22Rv1 (cell line): Measurements from ENCODE around the gene CCDC17.

ENCODE experiments used
- ZFX ChIP-seq: fragments of 450-650 bp; IDR thresholded peaks from 2 replicates; pipeline ENCODE4 v1.6.1; 2017; ENCODE audit warnings: antibody characterized with exemption, borderline replicate concordance
- TF ChIP-seq, protein P1 (sequence below): fragments of 450-650 bp; IDR thresholded peaks from 2 replicates; pipeline ENCODE4 v1.5.1; 2017; ENCODE audit warnings: mild to moderate bottlenecking

DNA sequence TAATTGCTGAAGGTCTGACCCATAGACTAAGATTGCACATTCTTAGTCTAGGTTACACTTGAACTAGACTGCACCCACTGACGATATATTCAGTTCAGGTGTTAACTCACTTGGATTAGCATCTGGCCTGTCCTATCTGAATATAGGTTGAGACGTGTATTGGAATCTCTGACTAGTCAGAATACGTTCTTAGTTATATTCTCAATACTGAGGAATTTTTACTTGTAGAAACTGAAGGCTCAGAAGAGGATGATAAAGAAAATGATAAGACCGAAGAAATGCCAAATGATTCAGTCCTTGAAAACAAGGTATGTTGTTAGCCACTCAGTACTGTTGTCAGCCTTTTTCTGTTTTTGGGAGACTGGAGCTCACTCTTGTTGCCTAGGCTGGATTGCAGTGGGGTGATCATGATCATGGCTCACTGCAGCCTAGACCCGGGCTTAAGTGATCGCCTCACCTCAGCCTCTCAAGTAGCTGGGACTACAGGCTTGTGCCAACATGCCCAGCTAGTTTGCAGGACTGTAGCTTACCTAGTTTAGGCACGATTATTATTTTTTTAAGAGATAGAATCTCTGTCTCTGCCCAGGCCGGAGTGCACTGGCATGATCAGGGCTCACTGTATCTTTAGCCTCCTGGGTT is 10.8 kb downstream of the CCDC17 start:
- TF ChIP-seq, protein P1, sequence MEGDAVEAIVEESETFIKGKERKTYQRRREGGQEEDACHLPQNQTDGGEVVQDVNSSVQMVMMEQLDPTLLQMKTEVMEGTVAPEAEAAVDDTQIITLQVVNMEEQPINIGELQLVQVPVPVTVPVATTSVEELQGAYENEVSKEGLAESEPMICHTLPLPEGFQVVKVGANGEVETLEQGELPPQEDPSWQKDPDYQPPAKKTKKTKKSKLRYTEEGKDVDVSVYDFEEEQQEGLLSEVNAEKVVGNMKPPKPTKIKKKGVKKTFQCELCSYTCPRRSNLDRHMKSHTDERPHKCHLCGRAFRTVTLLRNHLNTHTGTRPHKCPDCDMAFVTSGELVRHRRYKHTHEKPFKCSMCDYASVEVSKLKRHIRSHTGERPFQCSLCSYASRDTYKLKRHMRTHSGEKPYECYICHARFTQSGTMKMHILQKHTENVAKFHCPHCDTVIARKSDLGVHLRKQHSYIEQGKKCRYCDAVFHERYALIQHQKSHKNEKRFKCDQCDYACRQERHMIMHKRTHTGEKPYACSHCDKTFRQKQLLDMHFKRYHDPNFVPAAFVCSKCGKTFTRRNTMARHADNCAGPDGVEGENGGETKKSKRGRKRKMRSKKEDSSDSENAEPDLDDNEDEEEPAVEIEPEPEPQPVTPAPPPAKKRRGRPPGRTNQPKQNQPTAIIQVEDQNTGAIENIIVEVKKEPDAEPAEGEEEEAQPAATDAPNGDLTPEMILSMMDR = no peak
- TF ChIP-seq ZFX = no peak
